Measurements from ENCODE around the gene UNC13A. TPM values are rescaled to one million over a fixed set of nuclear protein-coding genes. Genes with fewer than 3 reads are reported as not detected.
A peak's percentile ranks its signal among the peaks of the same experiment; 100 is the strongest.

Gene UNC13A
- total RNA-seq, 1 donor from 2014 or later: not detected

- no peak for DNase-seq
- intact Hi-C loops (cut with micrococcal nuclease): no loop called here
- ATAC-seq: no peak
Measured at GRCh38 chr19:17716309-17716929, 28.3 kb upstream of the UNC13A start.

DNA sequence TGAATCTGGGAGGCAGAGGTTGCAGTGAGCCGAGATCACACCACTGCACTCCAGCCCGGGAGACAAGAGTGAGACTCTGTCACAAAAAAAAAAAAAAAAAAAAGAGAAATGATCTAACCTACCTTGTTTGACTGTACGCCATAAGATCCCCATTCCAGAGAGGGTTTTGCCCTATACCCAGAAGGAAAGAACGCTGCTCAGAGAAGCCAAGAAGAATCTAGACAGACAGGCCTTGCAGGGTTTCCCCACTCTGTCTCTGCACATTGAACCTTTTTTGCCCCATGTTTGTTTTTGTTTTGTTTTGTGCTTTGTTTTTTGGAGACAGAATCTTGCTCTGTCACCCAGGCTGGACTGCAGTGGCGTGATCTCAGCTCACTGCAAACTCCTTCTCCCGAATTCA is 23.7 kb upstream of the UNC13A start:
- DNase-seq (no peak), ATAC-seq (no peak)
- intact Hi-C loops (cut with micrococcal nuclease): no loop called here

DNA sequence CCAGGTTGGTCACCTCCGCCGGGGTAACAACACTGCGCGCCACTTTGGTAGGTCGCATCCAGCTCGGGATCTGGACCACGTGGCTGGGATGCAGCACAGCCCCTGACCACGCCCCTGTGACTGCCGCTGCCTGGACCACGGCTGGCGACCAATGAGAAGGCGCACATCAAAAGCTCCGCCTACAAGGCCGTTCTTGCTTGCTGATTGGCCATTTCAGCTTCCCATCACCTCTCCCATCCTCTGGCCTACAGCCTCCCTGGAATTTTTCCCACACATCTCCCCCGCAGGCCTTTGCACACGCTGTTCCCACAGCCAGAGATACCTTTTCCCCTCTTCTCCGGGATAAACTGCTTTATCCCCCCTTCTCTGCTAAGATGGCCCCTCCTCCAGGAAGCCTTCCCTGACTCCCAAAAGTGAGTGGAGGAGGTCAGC is 18.6 kb upstream of the UNC13A start:
- intact Hi-C loops (cut with micrococcal nuclease): no loop called here
- DNase-seq (no peak), ATAC-seq (no peak)

- intact Hi-C loops (cut with micrococcal nuclease): no loop called here
- peak; percentile 74 for ATAC-seq
- peak; percentile 68 for DNase-seq
Measured at GRCh38 chr19:17703824-17704463, 15.8 kb upstream of the UNC13A start.

- ATAC-seq: no peak
- intact Hi-C loops (cut with micrococcal nuclease): no loop called here
- DNase-seq: no peak
Measured at GRCh38 chr19:17695198-17695597, 7.0 kb upstream of the UNC13A start.

DNA sequence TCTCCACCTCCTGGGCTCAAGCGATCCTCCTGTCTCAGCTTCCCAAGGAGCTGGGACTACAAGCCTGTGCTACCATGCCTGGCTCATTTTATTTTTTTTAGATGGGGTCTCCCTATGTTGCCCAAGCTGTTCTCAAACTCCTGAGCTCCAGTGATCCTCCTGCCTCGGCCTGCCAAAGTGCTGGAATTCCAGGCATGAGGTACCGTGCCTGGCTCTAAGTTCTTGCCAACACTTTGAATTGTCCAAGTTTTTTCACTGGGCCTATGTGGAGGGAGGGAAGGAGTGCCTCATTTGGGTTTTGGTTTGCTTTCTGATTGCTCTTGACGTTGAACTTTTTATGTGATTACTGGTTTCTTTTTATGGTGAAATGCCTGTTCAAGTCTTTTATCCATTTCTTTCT is 4.4 kb upstream of the UNC13A start:
- intact Hi-C loops (cut with micrococcal nuclease): no loop called here
- ATAC-seq (no peak), DNase-seq (no peak)

GRCh38 chr19:17688853-17689595 is 870 bp upstream of the UNC13A start:
- no peak for ATAC-seq
- intact Hi-C loops (cut with micrococcal nuclease): no loop called here
- DNase-seq: no peak

DNA sequence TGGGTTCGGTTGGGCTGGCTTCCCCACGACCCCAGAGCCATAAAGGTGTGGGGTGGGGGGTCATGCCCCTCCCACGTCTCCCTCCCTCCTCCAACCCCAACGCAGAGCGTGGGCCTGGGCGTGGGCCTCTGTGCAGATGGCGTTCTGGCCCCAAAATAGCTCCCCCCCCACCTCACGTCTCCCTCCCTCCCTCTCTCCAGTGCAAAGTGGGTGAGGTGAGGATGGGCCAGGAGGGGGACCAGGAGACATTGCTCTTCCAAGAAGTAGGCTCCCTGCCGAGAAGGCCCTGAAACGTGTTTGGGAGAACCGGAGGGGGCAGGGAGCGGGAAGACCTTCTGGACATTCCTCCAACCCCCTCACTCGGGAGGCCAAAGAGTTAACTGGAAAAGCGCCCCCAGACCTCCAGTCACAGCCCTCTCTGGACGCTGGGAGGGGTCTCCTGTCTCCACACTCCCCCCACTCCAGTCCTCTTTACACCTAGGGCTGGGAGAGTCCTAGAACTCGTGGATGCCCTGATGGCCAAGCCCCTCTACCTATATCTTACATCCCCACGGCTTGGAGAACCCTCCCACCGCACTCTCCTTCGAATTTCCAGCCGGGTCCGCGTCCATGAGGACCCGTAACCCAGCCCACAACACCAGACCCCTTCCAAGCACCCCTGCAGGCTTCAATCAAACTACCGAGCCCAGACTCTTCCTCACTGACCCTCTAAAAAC is 855 bp downstream of the UNC13A start:
- intact Hi-C loops (cut with micrococcal nuclease): no loop called here
- no peak for ATAC-seq
- DNase-seq: no peak

- ATAC-seq (peak; percentile 53), DNase-seq (peak; percentile 59)
- intact Hi-C loops (cut with micrococcal nuclease): no loop called here
Measured at GRCh38 chr19:17686592-17687024, 1.5 kb downstream of the UNC13A start.

DNA sequence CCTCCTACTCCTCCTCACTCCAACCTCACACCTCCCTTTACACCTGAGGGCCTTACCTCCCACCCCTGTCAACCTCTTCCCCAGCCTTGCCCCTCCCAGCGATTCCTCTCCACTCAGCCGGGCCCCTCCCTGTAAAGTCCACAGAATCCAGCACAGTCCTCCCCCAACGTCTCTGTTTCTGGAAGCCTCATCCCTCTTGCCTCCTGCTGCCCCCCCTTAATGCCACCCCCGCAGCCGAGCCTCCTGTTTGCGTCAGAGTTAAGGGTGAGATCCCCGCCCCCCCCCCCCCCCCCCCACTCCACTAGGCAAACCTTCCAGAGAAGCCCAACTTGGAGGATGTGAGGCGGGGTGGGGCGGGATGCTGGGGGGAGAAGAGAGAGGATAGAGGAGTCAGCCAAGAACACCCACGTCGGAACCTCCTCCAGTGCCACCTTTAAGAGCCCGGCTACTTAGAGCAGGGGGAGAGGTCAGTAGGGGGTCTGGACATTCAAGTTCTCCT is 2.1 kb downstream of the UNC13A start:
- DNase-seq (no peak), ATAC-seq (peak; percentile 15)
- intact Hi-C loops (cut with micrococcal nuclease): no loop called here

DNA sequence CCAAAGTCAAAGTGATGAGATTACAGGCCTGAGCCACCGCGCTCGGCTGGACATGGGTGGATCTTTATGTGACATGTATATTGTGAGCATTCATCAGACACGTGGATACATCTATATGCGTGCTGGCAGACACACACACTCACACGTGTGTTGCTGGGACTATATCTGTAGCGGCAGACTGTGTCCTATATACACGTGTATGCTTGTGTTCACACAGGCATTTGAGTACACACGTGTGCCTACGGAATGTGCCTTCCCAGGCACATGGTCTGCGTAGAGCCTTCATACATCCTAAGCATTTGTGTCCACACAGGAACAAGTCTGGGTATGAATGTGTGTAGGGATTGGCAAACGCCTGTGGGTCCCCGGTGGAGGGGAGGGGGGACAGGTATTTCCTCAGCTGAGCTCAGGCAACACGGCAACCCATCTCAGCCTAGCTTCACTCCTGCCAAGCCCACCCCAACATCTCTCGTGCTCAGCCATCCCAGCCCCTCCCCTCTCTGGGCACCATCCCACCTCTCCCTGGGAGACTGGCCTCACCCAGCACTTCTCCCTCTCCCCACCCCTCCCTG is 2.6 kb downstream of the UNC13A start:
- DNase-seq (no peak), ATAC-seq (no peak)
- intact Hi-C loops (cut with micrococcal nuclease): no loop called here

DNA sequence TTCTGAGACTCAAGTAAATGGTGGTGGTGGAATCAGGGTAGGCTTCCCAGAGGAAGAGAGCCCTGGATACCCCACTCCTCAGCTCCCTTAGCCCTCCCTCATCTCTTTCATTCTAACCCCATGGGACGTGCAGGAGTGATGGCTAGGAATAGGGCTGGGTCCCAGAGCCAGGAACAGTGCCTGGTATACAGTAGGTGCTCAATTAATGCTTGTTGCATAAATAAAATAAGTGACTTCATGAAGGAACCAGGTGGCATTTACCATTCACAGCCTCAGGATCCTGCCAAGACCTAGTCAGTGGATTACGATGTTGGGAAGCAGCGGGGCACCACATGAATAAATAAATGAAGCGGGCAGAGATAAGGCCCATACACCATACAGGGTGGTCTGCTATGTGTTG is 3.9 kb downstream of the UNC13A start:
- ATAC-seq: no peak
- intact Hi-C loops (cut with micrococcal nuclease): no loop called here
- DNase-seq: no peak

GRCh38 chr19:17683078-17683477 is 5.1 kb downstream of the UNC13A start:
- ATAC-seq (no peak), DNase-seq (no peak)
- intact Hi-C loops (cut with micrococcal nuclease): no loop called here

GRCh38 chr19:17682273-17682672 is 5.9 kb downstream of the UNC13A start:
- ATAC-seq: no peak
- DNase-seq: no peak
- intact Hi-C loops (cut with micrococcal nuclease): no loop called here

- DNase-seq (peak; percentile 61), ATAC-seq (peak; percentile 28)
- intact Hi-C loops (cut with micrococcal nuclease): no loop called here
Measured at GRCh38 chr19:17681505-17682125, 6.5 kb downstream of the UNC13A start.

GRCh38 chr19:17680230-17680722 is 7.9 kb downstream of the UNC13A start:
- peak; percentile 84 for DNase-seq
- intact Hi-C loops (cut with micrococcal nuclease): no loop called here
- peak; percentile 97 for ATAC-seq

DNA sequence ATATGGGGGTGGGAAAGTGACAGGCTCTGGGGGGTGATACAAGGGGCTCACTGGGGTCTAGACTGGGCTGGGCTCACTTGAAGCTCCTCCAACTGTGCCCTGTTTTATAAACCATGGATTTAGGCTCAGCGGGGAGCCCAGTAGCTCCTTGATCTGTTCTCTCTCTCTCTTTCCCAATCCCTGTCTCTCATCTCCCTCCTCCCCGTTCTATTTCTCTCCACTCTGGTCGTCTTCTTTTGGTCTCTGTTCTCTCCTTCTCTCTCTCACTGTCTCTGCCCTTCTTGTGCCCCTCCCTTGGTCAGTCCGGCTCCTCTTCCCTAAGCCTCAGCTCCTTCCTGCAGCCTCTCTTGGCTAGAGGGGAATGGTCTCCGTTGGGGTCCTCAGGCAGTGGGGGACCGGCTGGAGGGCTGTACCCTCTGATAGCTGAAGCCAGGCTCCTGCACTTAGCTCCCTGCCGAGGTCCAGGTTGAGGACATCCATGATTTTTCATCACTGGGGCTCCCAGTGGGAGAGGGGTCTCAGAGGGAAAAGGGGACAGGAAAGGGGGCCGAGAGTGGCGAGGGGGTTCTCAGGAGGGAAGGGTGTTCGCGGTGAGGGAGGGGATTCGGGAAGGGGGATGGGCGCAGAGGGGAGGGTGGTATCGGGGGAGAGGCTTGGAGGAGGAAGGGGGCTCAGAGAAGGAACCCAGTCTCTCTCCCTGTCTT is 8.5 kb downstream of the UNC13A start:
- ATAC-seq (no peak), DNase-seq (no peak)
- intact Hi-C loops (cut with micrococcal nuclease): no loop called here

DNA sequence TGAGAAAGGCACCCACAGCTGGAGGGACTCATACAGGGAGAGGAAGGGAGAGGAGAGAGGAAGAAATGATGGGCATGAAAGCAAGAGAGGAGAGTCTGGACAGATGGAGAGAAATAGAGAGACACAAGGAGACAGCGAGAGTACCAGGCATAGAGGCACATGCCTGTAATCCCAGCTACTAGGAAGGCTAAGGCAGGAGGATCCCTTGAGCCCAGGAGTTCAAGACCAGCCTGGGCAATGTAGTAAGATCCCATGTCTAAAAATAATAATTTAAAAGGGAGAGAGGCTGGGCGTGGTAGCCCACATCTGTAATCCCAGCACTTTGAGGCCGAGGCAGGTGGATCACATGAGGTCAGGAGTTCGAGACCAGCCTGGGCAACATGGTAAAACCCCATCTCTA is 9.3 kb downstream of the UNC13A start:
- DNase-seq: no peak
- ATAC-seq: no peak
- intact Hi-C loops (cut with micrococcal nuclease): no loop called here
